GM21390 (cell line): ENCODE results near the gene ALG14.
"Not testable (repeated sequence)": the region's sequence is repeated elsewhere in the genome, so short reads cannot be mapped to it uniquely, and the experiment has no call there.

Experiments used
- ATAC-seq: cut with Tn5 transposase; IDR thresholded peaks from one replicate; pipeline ENCODE4 v1.9.1; 2021; ENCODE audit not compliant: unreplicated experiment

ALG14 gene

GRCh38 chr1:95088303-95088702 lies 15.6 kb upstream of the ALG14 start:
- ATAC-seq, result no peak

GRCh38 chr1:95086949-95087533 lies 14.3 kb upstream of the ALG14 start:
- ATAC-seq, result no peak

GRCh38 chr1:95085376-95085775 lies 12.6 kb upstream of the ALG14 start:
- no peak for ATAC-seq

GRCh38 chr1:95084317-95085176 lies 11.8 kb upstream of the ALG14 start:
- peak; percentile 75 for ATAC-seq

- ATAC-seq, result no peak
Measured at GRCh38 chr1:95080879-95081278, 8.1 kb upstream of the ALG14 start.

- no peak for ATAC-seq
Measured at GRCh38 chr1:95080446-95080845, 7.7 kb upstream of the ALG14 start.

GRCh38 chr1:95076034-95076433 lies 3.3 kb upstream of the ALG14 start:
- no peak for ATAC-seq

GRCh38 chr1:95073446-95073845 lies 695 bp upstream of the ALG14 start:
- no peak for ATAC-seq

- ATAC-seq, result no peak
Measured at GRCh38 chr1:95072117-95072516, 634 bp downstream of the ALG14 start.

GRCh38 chr1:95071539-95071938 lies 1.2 kb downstream of the ALG14 start:
- no peak for ATAC-seq

- no peak for ATAC-seq
Measured at GRCh38 chr1:95069710-95070093, 3.0 kb downstream of the ALG14 start.

GRCh38 chr1:95068956-95069709 lies 3.6 kb downstream of the ALG14 start:
- ATAC-seq, result no peak

- ATAC-seq, result no peak
Measured at GRCh38 chr1:95067568-95067967, 5.2 kb downstream of the ALG14 start.

- no peak for ATAC-seq
Measured at GRCh38 chr1:95067062-95067461, 5.7 kb downstream of the ALG14 start.

- no peak for ATAC-seq
Measured at GRCh38 chr1:95061445-95062006, 11.2 kb downstream of the ALG14 start.

- ATAC-seq, result no peak
Measured at GRCh38 chr1:95058974-95059373, 13.8 kb downstream of the ALG14 start.

GRCh38 chr1:95057351-95057750 lies 15.4 kb downstream of the ALG14 start:
- no peak for ATAC-seq

GRCh38 chr1:95049935-95050334 lies 22.8 kb downstream of the ALG14 start:
- ATAC-seq, result no peak

- no peak for ATAC-seq
Measured at GRCh38 chr1:95048317-95048716, 24.4 kb downstream of the ALG14 start.

GRCh38 chr1:95047624-95048023 lies 25.1 kb downstream of the ALG14 start:
- not testable (repeated sequence) for ATAC-seq

- no peak for ATAC-seq
Measured at GRCh38 chr1:95046359-95046758, 26.4 kb downstream of the ALG14 start.
